H1 (cell line): ENCODE data around the gene LDLRAD4. TPM values are rescaled to one million over a fixed set of nuclear protein-coding genes. Genes with fewer than 3 reads are reported as not detected.

Experiments
- CHD7 ChIP-seq: fragments of 300-600 bp; sonication (generic); IDR thresholded peaks from 2 replicates; pipeline ENCODE4 v1.7.1; 2012; ENCODE audit warnings: low read length, moderate library complexity, mild to moderate bottlenecking, inconsistent platforms; ENCODE audit not compliant: insufficient replicate concordance
- FOSL1 ChIP-seq: IDR thresholded peaks from 2 replicates; pipeline ENCODE4 v1.6.1; 2011; ENCODE audit warnings: mild to moderate bottlenecking, low read depth, low read length, moderate library complexity; ENCODE audit not compliant: insufficient read depth
- JUN ChIP-seq: IDR thresholded peaks from 2 replicates; pipeline ENCODE4 v1.6.1; 2011; ENCODE audit warnings: low read depth, mild to moderate bottlenecking, improper control_type of control experiment, low read length
- SP1 ChIP-seq: IDR thresholded peaks from 2 replicates; pipeline ENCODE4 v1.6.1; 2011; ENCODE audit warnings: low read depth, low read length
- YY1 ChIP-seq: IDR thresholded peaks from 2 replicates; pipeline ENCODE4 v1.6.1; 2011; ENCODE audit warnings: low read depth, mild to moderate bottlenecking, low read length
- polyA plus RNA-seq, 7 experiments: library from polyadenylated mRNA; depleted of rRNA in 3 of 7; stranded (reverse) in 5 of 7; unstranded in 2 of 7; fragments of >200 nt in 5 of 7; fragments of 200-250 nt in 2 of 7; gene quantifications; 1 replicate in 5 of 7; 2 replicates in 1 of 7; 4 replicates in 1 of 7; pipeline versions ENCODE4 v1.2.1 to v1.2.3, GENCODE V29; 2011 to 2013; ENCODE audit warnings: missing spikeins in 2 of 7, mixed read lengths in 2 of 7
- total RNA-seq: library from RNA; stranded (reverse); fragmentation: NEBNext Ultra II Directional; extraction: Animal tissue kit (Norgen Biotek cat#: 25700); gene quantifications from 2 replicates; pipeline ENCODE4 v1.2.1, GENCODE V29; 2021

Gene LDLRAD4
- total and polyA plus RNA-seq, 2 of the 8 experiments (the other 6 are each of a cell fraction or from before 2014, with no cell fraction given): 0.77 to 1.4 TPM

GRCh38 chr18:13456736-13457271, 238.2 kb downstream of the LDLRAD4 start (continued):
- TF ChIP-seq JUN (no peak), YY1 (no peak), CHD7 (no peak), FOSL1 (no peak), SP1 (no peak)
